GM12864 (cell line): Measurements from ENCODE around the gene CDS2.

Experiments
- DNase-seq: peaks from one replicate; pipeline ENCODE4 v3.0.0-alpha.2; 2011; ENCODE audit warnings: low read depth
- H3K4me3 ChIP-seq: 2 replicates; pipeline ENCODE4 v1.5.1; 2011; ENCODE audit warnings: mild to moderate bottlenecking, low read depth, low read length, control low read depth
- CTCF ChIP-seq: IDR thresholded peaks from 2 replicates; pipeline ENCODE4 v1.5.1; 2011; ENCODE audit warnings: low read depth, mild to moderate bottlenecking, moderate library complexity, low read length, control low read depth, inconsistent platforms; ENCODE audit errors: missing control alignments

CDS2 gene

GRCh38 chr20:5180933-5181332 lies 54.1 kb downstream of the CDS2 start:
- TF ChIP-seq CTCF, result no peak
- no peak for DNase-seq
- no peak overlapping the region for H3K4me3 ChIP-seq

GRCh38 chr20:5181492-5181891 lies 54.7 kb downstream of the CDS2 start:
- DNase-seq, result no peak
- H3K4me3 ChIP-seq, result no peak overlapping the region
- TF ChIP-seq CTCF, result no peak

- no peak for TF ChIP-seq CTCF
- DNase-seq, result no peak
- no peak overlapping the region for H3K4me3 ChIP-seq
These were observed 55.1 kb downstream of the CDS2 start for GRCh38 chr20:5181958-5182357.

GRCh38 chr20:5182615-5183254 lies 55.9 kb downstream of the CDS2 start:
- no peak overlapping the region for H3K4me3 ChIP-seq
- no peak for DNase-seq
- TF ChIP-seq CTCF, result no peak

GRCh38 chr20:5183731-5184474 lies 57.1 kb downstream of the CDS2 start:
- no peak overlapping the region for H3K4me3 ChIP-seq
- no peak for TF ChIP-seq CTCF
- no peak for DNase-seq

- no peak for DNase-seq
- TF ChIP-seq CTCF, result no peak
- no peak overlapping the region for H3K4me3 ChIP-seq
These were observed 57.9 kb downstream of the CDS2 start for GRCh38 chr20:5184684-5185083.

GRCh38 chr20:5187122-5187521 lies 60.3 kb downstream of the CDS2 start:
- no peak for TF ChIP-seq CTCF
- DNase-seq, result no peak
- H3K4me3 ChIP-seq, result no peak overlapping the region
